T-helper 2 cell (primary cell): ENCODE measurements around the gene LRRC49.

Experiments
- DNase-seq, 5 experiments: peaks; one replicate each; pipeline versions ENCODE4 v3.0.0 to v3.0.0-alpha.2; 2012 to 2022

LRRC49 gene

DNA sequence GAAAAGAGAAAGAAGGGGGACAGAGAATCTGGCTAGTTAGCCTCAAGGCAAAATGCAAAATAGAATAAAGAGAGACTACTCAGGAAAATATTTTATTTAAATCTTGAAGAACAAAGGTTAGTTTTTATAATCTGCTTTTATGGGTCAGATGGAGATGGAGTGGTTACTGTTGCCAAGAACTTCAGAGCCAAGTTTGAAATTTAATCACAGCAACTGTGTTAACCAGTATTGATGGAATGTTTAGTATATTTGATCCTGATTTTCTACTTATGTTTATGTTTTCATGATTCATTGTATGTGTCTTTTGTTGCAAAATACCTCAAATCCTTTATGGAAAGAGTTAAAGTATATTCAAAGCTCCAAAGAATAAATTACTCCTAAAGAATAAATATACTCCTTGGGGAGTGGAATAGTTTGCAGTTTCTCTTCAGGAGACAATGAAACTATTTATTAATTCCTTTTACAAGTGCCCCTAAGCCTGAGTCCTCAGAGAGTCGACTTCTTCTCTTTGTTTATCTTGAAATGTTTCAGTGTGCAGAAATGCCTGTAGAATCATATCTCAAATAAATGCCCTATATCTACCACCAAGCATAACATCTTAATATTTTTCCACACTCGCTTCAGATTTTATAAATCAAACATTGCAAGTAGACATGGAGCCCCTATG lies 161.8 kb downstream of the LRRC49 start:
- DNase-seq: no peak

DNA sequence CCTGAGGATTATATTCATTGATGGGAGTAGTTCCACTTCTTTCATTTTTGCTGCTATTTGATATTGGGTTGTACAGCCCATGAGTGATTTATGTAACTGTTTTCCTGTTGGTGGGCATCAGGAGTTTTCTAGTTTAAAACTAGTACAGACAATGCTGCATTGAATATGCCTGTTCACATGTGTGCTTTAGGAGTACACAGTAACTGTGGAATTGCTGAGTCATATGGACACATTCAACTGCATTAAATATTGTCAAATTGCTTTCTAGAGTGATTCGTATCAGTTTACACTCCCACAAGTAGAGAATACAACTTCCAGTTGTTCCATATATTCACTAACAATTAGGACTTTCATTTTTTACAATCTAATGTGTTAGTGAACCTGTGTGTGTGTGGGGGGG lies 162.8 kb downstream of the LRRC49 start:
- no peak for DNase-seq

DNA sequence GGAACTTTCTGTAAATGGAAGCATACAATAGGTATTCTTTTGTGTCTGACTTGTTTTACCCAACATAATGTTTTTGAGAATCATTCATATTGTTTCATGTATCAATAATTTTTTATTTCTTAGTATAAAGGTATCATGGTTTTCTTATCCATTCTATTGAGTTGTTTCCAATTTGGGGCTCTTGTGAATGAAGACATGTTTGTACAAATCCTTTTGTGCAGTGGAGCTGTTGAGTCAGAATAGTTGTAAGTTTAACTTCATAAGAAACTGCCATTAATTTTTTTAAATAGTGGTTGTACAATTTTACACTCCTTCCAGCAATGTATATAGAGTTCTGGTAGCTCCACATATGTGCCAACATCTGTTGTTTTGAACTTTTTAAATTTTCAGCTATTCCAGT lies 163.5 kb downstream of the LRRC49 start:
- no peak for DNase-seq

DNA sequence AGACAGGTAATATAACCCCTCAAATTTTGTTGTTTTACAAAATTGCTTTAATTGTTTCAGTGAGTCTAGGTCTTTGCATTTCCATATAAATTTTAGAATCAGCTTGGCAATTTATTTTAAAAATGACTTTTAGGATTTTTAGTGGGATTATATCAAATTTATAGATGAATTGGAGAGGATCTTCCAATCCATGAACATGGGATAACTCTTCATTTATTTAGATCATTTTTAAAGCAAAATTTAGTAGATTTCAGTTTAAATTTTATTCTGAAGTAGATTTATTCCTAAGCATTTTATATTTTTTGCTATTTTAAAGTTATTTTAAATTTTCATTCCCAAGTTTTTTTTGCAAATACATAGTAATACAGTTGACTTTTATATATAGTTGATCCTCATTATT lies 164.5 kb downstream of the LRRC49 start:
- DNase-seq: no peak

DNA sequence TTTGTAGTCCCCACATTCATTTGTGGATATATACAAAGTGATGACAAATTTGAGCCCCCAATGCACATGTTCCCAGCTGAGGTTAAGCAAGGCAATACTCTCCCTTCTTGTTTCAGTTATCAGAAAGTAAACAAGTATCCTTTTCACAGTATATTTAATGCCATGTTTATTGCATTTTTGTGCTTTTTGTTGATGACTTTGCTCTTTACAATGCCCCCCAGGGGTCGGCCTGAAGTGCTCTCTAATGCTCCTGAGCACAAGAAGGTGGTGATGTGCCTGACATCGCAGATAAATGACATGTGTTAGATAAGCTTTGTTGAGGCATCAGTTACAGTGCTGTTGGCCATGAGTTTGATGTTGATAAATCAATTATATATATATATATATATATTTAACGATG lies 165.0 kb downstream of the LRRC49 start:
- DNase-seq: no peak

DNA sequence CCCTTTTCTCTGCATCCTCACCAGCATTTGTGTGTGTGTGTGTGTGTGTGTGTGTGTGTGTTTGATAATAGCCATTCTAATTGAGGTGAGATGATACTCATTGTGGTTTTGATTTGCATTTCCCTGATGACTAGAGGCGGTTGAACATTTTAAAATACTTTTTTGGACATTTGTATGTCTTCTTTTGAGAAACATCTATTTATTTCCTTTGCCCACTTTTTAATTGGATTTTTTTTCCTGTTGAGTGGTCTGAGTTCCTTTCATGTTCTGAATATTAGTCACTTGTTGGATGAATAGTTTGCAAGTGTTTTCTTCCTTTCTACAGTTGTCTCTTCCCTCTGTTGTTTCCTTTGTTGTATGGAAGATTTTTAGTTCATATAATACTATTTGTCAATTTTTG lies 168.4 kb downstream of the LRRC49 start:
- no peak for DNase-seq

DNA sequence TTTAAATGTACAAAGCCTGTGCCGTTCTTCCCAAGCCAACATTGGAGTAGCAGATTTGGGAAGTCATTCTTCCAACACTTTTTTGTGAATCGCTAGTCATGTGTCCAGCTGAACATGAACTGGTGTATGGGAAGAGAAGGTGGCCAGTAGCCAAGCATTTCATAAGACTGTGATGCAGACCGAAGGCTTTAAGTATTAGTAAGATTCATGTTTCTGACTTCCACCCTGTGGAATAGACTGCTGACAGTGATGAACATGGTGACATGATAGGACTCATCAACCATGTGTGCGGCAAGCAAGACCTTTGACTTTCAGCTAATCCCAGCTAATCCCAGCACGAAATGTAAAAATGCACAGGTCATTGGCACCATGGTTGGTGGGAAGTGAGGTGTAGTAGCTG lies 174.4 kb downstream of the LRRC49 start:
- no peak for DNase-seq

DNA sequence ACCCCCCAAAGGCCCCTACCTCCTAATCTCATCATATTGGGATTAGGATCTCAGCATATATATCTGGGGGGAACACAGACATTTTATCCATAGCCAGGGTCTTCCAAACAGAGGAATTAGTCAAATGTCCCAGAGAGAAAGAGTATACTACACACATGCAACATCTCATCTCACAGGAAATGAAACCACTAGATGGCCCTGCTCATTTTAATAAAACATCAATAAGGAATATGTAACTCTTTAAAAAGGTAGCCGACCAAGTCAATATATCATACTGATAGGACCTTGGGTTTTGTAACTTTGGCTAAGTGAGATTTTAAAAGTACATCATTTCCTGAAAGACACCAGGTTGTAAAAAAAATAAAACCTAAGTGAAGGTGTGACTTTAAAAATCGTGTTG lies 177.1 kb downstream of the LRRC49 start:
- DNase-seq: no peak

DNA sequence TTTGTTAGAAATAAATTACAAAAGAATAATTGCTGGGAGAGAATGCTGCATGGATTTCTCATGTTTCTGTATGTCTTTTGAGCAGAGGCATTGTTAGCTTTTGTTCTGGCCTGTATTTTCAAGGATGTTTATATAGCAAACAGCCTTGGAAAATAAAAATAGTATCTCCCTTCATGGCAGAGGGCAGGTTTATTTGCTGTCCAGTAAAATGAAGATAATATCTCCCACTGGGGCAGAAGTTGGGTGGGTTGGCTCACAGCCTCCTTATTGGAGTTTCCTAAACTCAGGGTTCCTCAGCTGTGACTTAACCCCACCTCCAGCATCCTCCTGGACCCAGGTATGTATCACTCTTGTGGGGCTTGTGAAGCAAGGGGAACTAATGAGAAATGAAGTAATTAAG lies 178.9 kb downstream of the LRRC49 start:
- no peak for DNase-seq

DNA sequence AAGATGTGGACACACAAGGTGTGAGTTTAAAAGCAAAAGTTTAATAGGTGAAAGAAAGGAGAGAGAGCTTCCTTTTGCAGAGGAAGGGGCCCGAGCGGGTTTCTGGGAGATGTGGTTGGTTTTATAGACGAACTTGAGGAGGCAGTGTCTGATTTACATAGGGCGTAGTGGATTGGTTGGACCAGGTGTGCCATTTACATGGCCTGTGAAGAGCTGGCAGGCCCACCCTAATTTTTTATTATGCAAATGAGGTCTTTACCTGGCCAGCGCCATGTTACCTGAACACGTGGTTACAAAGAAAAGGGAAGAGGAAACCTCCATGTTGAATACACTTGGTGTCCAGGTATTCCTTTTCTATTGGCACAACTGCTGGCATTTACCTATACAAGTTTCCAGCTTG lies 179.8 kb downstream of the LRRC49 start:
- no peak for DNase-seq

DNA sequence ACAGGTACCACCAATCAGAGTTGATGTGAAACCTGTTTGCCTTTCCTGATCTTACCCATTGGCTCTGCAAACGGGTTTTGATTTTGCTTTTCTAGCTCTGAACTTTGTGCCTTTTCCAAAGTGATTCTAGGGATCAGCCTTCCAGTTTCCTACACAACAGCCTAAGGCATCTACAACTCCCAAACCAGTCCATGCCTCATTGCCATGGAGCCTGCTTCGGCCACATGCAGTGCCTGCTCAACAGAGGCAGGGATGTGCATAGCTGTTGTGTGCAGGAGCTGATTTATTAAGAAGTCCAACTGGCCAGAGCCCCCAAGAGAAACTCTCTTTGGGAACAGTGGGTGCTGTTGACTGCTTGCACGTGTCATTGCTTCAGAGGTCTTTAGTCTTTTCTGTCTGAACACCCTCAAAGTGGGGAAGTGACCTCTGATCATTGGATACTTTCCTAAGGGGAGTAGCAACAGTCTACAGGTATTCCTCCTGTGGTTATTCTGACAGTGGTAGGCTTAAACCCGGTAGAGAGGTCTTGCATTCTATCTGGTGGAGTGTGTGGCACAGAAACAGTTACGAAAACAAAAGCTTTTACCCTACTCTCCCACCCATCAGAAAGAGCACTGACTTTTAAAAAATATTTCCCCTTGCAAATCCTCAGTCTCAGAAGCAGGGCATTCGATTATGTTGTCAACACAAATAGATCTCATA lies 186.0 kb downstream of the LRRC49 start:
- DNase-seq: no peak

DNA sequence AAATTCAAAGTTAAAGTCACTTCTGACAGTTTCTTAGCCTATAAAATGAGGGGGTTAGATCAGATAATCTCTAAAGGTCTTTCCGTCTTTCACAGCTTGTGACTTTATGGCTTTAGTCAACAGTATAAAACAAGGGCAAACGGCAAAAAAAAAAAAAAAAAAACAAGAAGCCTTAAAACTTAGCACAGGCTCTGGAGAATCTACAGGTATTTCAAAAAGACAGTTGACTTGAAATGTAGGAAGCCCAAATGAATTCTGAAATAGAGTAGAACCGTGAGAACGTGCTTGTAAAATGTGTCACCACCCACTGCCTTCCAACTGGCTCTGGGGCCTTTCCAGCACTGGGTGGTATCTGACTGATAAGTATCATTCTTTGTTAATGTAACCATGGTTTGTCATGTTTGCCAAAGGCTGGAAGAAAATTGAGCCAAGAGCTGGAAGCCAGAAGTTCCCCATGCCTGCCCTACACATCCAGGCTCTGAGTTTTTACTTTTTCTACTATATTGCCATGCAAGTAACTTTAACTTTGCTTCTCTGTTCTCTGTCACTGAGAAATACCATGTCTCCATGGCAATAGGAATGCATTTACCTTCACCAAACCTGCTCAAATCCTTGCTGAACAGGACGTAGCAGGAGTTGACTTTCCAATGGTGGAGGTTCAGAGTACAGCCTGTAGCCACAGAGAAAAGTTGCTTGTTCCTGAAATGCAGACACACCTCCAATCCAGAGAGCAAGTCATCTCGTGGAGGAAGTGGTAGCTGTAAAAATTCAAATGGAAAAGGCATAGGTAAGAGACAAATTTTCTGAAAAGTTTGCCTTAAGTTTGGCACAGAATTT lies 186.8 kb downstream of the LRRC49 start:
- no peak for DNase-seq

DNA sequence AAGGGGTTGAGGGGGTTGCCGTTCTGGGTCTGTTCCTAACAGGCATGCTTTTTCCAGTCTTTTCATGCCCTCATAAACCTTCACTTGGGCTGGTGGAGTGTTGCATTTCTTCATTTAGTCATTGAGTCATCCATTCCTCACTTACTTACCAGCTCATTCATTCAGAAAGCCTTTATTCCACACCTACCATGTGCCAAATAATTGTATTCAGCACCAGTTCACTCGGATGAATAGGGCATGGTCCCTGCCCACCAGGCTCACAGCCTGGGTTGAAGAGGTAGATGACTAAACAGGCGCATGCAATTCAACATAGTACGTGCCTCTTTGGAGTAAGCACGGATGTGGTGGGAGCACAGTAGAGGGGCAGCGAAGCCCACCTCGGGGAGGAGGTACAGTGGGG lies 187.5 kb downstream of the LRRC49 start:
- no peak for DNase-seq

DNA sequence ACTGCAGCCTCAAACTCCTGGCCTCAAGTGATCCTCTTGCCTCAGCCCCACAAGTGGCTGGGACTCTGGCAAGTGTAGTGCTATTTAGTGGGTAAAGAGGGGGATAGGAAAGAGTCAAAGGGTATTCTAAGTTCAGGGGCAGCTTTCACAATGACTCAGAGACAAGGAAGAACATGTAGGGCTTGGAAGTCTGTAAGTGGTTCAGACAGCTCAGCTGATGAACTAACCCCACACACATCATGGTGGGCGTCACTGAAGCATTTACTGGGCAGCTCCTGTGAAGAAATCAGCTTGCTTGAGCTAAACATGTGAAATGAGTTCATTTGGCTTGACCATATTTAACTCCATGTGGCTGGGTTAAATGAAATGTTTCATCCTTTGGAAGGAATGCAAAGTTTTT lies 188.1 kb downstream of the LRRC49 start:
- no peak for DNase-seq

DNA sequence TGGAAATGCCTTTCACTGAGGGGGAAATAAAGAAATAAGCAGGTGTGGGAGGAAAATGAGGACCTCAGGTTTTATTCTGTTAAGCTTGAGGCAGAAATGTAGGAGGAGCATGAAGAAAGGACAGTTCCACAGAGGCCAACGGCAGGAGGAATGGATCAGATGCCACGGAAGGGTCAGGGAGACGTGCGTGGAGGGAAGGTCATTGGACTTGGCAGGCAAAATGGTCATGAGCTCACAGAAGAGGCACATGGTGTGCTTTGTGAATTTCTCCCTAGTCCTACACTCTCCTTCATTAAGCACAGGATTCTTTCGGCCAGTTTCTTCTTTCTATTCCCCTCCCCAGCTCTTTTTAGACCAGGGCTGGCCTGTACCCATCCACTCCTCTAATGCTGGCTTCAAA lies 190.2 kb downstream of the LRRC49 start:
- no peak for DNase-seq

DNA sequence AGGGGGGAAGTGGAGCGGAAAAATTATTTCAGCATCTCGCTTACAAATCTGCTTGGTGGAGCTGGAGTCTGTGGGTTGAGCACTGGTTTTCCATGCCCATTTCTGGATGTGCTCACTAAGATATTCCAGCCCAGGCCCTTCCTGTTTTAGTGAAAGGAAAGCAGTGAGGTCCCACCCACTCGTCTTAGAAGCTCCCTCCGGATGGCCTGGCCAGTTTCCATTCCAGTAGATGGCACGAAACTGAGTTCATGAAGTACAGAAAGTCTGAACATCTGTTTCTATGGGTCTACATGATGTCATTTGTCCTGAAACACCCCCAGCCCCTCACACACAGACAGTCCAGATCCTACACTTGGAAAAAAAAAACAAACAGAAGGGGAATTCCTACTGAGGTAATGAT lies 190.7 kb downstream of the LRRC49 start:
- DNase-seq: no peak

DNA sequence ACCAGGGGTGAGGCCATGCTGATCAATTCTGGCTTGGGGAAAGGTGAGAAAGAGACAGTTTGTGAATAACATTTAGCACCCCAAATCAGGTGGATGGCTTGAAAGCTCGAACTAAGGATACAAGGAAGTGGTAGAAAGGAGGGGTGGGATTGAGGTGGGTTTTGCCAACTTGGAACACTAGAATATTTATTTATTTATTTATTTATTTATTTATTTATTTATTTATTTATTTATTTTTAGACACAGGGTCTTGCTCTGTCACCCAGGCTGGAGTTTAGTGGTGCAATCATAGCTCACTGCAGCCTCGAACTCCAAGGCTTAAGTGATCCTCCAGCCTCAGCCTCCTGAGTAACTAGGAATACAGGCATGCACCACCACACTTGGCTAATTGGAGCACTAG lies 191.6 kb downstream of the LRRC49 start:
- no peak for DNase-seq

DNA sequence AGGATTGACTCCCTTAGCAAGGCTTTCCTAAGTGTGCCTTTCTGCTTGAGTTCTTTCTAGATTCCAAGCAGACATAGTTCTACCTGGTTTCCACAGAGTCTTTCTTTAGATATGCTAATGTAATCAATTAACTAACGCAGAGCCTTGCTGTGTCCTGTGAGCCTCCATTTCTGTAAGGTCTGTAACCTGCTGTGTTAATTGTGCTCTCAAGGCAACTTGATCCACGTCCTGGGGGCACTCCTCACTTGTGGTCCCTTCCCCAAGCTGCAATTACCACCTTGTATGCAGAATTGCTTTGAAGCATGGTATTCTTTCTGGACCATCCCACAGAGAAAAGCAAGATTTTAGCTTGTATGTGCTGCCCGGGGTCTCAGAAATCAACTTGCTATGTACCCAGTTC lies 193.2 kb downstream of the LRRC49 start:
- no peak for DNase-seq

DNA sequence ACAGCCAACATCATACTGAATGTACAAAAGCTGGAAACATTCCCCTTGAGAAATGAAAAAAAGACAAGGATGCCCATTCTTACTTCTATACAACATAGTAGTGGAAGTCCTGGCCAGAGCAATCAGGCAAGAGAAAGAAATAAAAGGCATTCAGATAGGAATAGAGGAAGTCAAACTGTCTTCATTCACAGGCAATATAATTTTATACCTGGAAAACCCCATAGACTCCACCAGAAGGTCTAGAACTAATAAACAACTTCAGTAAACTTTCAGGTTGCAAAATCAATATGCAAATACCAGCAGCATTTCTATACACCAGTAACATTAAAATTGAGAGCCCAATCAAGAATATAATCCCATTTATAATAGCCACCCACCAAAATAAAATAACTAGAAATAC lies 195.5 kb downstream of the LRRC49 start:
- DNase-seq: no peak

DNA sequence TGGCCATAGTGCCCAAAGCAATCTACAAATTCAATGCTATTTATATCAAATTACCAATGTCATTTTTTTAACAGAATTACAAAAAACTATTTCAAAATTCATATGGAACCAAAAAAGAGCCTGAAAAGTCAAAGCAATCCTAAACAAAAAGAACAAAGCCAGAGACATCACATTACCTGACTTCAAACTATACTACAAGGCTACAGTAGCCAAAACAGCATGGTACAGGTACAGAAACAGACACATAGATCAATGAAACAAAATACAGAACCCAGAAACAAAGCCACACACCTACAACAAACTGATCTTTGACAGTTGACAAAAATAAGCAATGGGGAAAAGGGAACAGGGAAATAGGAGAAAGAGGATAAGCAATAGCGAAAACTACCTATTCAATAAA lies 196.1 kb downstream of the LRRC49 start:
- DNase-seq: no peak

DNA sequence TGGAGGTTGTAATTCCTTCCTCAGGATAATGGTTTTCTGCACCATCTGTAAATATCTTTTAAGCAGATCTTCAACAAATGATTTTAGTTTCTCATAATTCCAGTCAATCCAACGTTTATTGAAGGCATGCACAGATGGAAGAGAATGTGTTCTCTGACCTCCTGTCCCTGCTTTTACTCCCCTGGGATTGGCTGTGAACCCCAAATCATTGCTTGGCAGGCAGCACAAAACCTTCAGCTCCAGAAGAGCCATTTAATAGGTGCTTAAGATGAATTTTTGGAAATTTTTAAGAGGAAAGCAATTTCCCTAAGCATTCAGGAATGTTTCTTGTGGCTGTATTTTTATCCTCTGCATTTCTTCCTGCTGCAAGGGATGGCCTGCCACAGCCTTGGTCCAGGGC lies 197.2 kb downstream of the LRRC49 start:
- no peak for DNase-seq

DNA sequence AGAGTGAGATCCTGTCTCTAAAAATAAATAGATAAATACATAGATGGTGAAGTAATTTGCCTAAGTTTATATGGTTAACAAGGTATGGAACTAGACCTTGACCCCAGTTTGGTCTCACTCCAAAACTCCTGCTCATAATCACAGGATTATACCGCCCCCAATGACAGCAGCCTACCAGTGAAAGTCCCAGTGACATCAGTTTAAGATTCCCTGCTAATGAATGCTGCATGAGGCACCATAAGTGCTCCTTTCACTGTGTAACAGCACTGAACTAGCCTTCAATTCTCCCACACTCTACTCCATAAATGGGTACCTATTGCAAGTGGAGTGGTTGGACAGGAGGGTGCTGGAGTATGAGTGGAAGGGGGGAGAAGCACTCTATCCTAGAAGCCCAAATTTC lies 199.0 kb downstream of the LRRC49 start:
- DNase-seq: no peak

DNA sequence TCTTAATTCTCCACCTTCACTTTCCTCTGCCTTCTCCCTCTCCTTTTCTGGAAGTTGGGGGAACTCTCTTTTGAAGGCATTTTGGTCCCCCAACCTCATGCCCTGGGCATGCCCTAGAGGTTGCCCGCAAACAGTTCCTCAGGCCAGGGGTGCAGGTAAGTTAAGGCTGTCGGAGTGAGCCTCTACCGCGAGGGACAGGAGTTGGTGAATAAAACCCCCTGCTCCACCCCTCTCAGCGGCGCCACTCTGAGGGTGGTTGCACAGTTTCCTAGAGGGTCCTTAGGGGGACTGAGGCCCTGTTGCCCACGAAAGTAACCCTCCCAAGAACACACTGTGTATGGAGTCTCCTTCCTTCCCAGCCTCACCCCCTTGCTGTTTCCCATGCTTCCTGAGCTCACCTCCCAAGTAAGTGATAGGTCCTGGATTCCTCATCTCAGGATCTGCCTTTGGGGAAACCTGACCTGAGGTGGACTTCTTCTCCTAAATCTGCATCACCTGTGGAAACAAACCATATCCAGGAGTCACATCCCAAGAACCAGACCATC lies 199.5 kb downstream of the LRRC49 start:
- no peak for DNase-seq
